Thymus (tissue), 11 donors: ENCODE results near the gene MYL6B. TPM values are rescaled to one million over a fixed set of nuclear protein-coding genes. Genes with fewer than 3 reads are reported as not detected.
A peak's percentile ranks its signal among the peaks of the same experiment; 100 is the strongest.

Experiments used
- DNase-seq, 9 donors: peaks; one replicate each; pipeline ENCODE4 v3.0.0-alpha.2; 2013; ENCODE audit warnings: low spot score in 9 of 9, low read depth in 6 of 9, missing footprints in 1 of 9
- H3K27ac ChIP-seq, 2 donors: one replicate each; pipeline ENCODE4 v1.5.1; 2013; ENCODE audit warnings: control low read depth in 1 of 2, low read depth in 1 of 2, low read length in 1 of 2, mild to moderate bottlenecking in 1 of 2, moderate library complexity in 1 of 2
- H3K27me3 ChIP-seq, 2 donors: one replicate each; pipeline ENCODE4 v1.5.1; 2013; ENCODE audit warnings: low read length in 1 of 2; ENCODE audit not compliant: control insufficient read depth in 2 of 2, insufficient read depth in 1 of 2
- H3K36me3 ChIP-seq, 2 donors: one replicate each; pipeline ENCODE4 v1.5.1; 2013; ENCODE audit warnings: low read length in 1 of 2, mild to moderate bottlenecking in 1 of 2, moderate library complexity in 1 of 2; ENCODE audit not compliant: control insufficient read depth in 2 of 2, insufficient read depth in 2 of 2
- H3K4me1 ChIP-seq, 2 donors: one replicate each; pipeline ENCODE4 v1.5.1; 2013; ENCODE audit warnings: low read length in 2 of 2; ENCODE audit not compliant: control insufficient read depth in 2 of 2, insufficient read depth in 2 of 2
- H3K4me3 ChIP-seq, 2 donors: one replicate each; pipeline ENCODE4 v1.5.1; 2013; ENCODE audit warnings: low read length in 2 of 2, control low read depth in 1 of 2, mild to moderate bottlenecking in 1 of 2
- H3K9me3 ChIP-seq, 2 donors: one replicate each; pipeline ENCODE4 v1.5.1; 2013; ENCODE audit warnings: low read length in 1 of 2, mild to moderate bottlenecking in 1 of 2; ENCODE audit not compliant: control insufficient read depth in 2 of 2, insufficient read depth in 1 of 2
- WGBS: extraction: QIAGEN DNeasy Blood & Tissue Kit; methylation state at CpG from one replicate; pipeline ENCODE4 v1.1.7; 2013; 5-methylcytosine and 5-hydroxymethylcytosine counted together
- polyA plus RNA-seq: library from polyadenylated mRNA; stranded (reverse); fragments of 200-250 nt; gene quantifications from one replicate; pipeline ENCODE4 v1.2.3, GENCODE V29; 2013
- total RNA-seq: library from RNA; stranded (reverse); fragments of 120-200 nt; gene quantifications from one replicate; pipeline ENCODE4 v1.2.4, GENCODE V29; 2013
- donor health status: healthy.

Gene MYL6B
- total and polyA plus RNA-seq, 2 donors, result 60.9 to 101 TPM

GRCh38 chr12:56128670-56129205 is 23.6 kb upstream of the MYL6B start:
- Histone ChIP-seq H3K9me3 (peaks cover 0 to 7% of the 10 kb centered on the region in 2 donors), H3K27ac (peak overlapping the region; percentile 82 to 93), H3K4me1 (peaks cover 19 to 45% of the 10 kb centered on the region in 2 donors), H3K27me3 (no peaks in the 10 kb centered on the region), H3K4me3 (peak overlapping the region; percentile 63 to 88), H3K36me3 (peaks cover 33 to 35% of the 10 kb centered on the region in 2 donors)
- WGBS, result under 1% methylated on average over 20 of the region's 20 CpGs
- peak in 1 of 9 donors; percentile 53 for DNase-seq

- H3K27me3 ChIP-seq, result no peaks in the 10 kb centered on the region
- H3K9me3 ChIP-seq, result peaks cover 0 to 7% of the 10 kb centered on the region in 2 donors
- peak in 4 of 9 donors; percentile 49 to 82 (median 64) for DNase-seq
- peaks cover 40 to 42% of the 10 kb centered on the region in 2 donors for H3K36me3 ChIP-seq
- peak overlapping the region; percentile 82 to 93 for H3K27ac ChIP-seq
- WGBS, result under 1% methylated on average over 29 of the region's 29 CpGs
- peaks cover 19 to 45% of the 10 kb centered on the region in 2 donors for H3K4me1 ChIP-seq
- peak overlapping the region; percentile 63 to 88 for H3K4me3 ChIP-seq
Observed at GRCh38 chr12:56129206-56129941, 23.0 kb upstream of the MYL6B start.

- Histone ChIP-seq H3K27ac (peak overlapping the region; percentile 82 to 93), H3K4me3 (peak overlapping the region; percentile 63 to 88), H3K9me3 (peaks cover 0 to 7% of the 10 kb centered on the region in 2 donors), H3K27me3 (no peaks in the 10 kb centered on the region), H3K4me1 (peaks cover 19 to 45% of the 10 kb centered on the region in 2 donors), H3K36me3 (peaks cover 40 to 47% of the 10 kb centered on the region in 2 donors)
- WGBS, result 75% methylated on average over 22 of the region's 22 CpGs
- DNase-seq, result no peak
Observed at GRCh38 chr12:56129942-56130495, 22.4 kb upstream of the MYL6B start.

GRCh38 chr12:56130876-56131275 is 21.5 kb upstream of the MYL6B start:
- no peaks in the 10 kb centered on the region for H3K27me3 ChIP-seq
- peaks cover 40 to 53% of the 10 kb centered on the region in 2 donors for H3K36me3 ChIP-seq
- DNase-seq, result no peak
- H3K4me3 ChIP-seq, result no peak overlapping the region
- H3K9me3 ChIP-seq, result peaks cover 0 to 7% of the 10 kb centered on the region in 2 donors
- H3K27ac ChIP-seq, result no peak overlapping the region
- H3K4me1 ChIP-seq, result peaks cover 19 to 37% of the 10 kb centered on the region in 2 donors
- WGBS, result 98% methylated on average over 4 of the region's 4 CpGs

- Histone ChIP-seq H3K27ac (no peak overlapping the region), H3K27me3 (no peaks in the 10 kb centered on the region), H3K4me1 (peaks cover 2 to 29% of the 10 kb centered on the region in 2 donors), H3K9me3 (peaks cover 0 to 7% of the 10 kb centered on the region in 2 donors), H3K4me3 (no peak overlapping the region), H3K36me3 (peaks cover 69 to 92% of the 10 kb centered on the region in 2 donors)
- no peak for DNase-seq
- WGBS, result 99% methylated on average over 6 of the region's 6 CpGs
Observed at GRCh38 chr12:56134897-56135296, 17.5 kb upstream of the MYL6B start.

GRCh38 chr12:56137853-56138571 is 14.4 kb upstream of the MYL6B start:
- Histone ChIP-seq H3K9me3 (no peaks in the 10 kb centered on the region), H3K36me3 (peaks cover 64 to 87% of the 10 kb centered on the region in 2 donors), H3K27me3 (no peaks in the 10 kb centered on the region), H3K4me3 (no peak overlapping the region), H3K4me1 (peaks cover 0 to 17% of the 10 kb centered on the region in 2 donors), H3K27ac (peak overlapping the region; percentile 57 to 61)
- peak in 1 of 9 donors; percentile 31 for DNase-seq
- WGBS, result 95% methylated on average over 14 of the region's 14 CpGs

- DNase-seq, result no peak
- H3K9me3 ChIP-seq, result no peaks in the 10 kb centered on the region
- H3K27me3 ChIP-seq, result no peaks in the 10 kb centered on the region
- H3K36me3 ChIP-seq, result peaks cover 63 to 74% of the 10 kb centered on the region in 2 donors
- H3K4me3 ChIP-seq, result no peak overlapping the region
- WGBS, result 95% methylated on average over 19 of the region's 19 CpGs
- no peak overlapping the region for H3K27ac ChIP-seq
- peaks cover 0 to 14% of the 10 kb centered on the region in 2 donors for H3K4me1 ChIP-seq
Observed at GRCh38 chr12:56141946-56142784, 10.2 kb upstream of the MYL6B start.

GRCh38 chr12:56143217-56143616 is 9.2 kb upstream of the MYL6B start:
- Histone ChIP-seq H3K27ac (no peak overlapping the region), H3K36me3 (peaks cover 53 to 63% of the 10 kb centered on the region in 2 donors), H3K9me3 (no peaks in the 10 kb centered on the region), H3K27me3 (no peaks in the 10 kb centered on the region), H3K4me1 (peaks cover 0 to 5% of the 10 kb centered on the region in 2 donors), H3K4me3 (no peak overlapping the region)
- DNase-seq, result no peak
- WGBS, result 89% methylated on average over 4 of the region's 4 CpGs
